NOMO-1 (cell line): ENCODE results near the gene PTPRN2.
"Not testable (repeated sequence)": the region's sequence is repeated elsewhere in the genome, so short reads cannot be mapped to it uniquely, and the experiment has no call there.

Experiments
- DNase-seq, 2 experiments: peaks; one replicate each; lab custom pipeline; 2025; ENCODE audit not compliant: unreplicated experiment in 2 of 2; lab: John Stamatoyannopoulos, UW

Gene PTPRN2

DNA sequence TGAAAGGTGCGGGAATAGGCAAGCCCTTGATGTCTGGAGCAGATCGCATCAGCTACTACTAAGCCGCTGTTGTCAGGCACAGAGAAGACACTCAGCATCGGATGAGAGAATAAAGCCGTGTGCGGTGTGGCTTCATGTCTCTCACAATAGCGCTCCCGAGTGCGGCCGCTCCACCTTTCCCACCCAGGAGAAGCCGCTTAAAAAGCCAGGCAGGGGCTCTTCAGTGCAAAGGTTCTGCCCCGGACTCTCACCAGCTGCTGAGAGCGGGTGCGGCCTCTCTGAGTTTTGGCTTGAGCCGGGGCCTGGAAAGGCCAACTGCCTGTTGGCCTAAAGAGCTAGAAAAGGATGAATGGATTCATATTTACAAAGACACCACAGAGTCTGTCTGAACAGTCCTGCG is 650.2 kb downstream of the PTPRN2 start:
- DNase-seq = no peak

DNA sequence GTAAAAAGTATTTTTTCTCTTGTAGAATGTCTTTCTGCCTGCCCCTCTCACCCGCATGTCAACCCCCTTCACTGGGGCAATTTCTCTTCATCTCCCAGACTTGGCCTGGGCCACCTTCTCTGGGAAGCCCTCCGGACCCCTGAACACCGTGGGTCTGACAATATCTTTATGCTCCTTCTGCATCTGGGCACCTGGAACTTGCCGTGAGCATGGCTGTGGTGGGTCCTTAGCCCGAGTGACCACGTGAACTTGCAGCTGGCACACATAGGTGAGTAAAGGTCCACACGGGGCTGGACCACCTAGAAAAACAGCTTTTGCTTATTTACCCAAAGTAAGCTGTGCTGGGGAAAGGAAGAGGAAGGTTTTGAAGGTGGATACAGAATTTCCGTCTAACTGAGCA is 650.6 kb downstream of the PTPRN2 start:
- no peak for DNase-seq

DNA sequence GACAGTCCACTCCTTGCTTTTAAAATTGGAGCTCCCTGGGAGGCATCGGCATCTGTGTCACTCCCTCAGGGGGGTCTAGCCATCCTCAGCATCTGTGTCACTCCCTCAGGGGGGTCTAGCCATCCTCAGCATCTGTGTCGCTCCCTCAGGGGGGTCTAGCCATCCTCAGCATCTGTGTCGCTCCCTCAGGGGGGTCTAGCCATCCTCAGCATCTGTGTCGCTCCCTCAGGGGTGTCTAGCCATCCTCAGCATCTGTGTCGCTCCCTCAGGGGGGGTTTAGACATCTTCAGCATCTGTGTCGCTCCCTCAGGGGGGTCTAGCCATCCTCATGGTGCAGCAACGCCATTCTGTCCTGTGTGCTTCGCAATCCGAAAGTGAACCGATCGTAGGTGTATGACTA is 651.9 kb downstream of the PTPRN2 start:
- DNase-seq = not testable (repeated sequence)

DNA sequence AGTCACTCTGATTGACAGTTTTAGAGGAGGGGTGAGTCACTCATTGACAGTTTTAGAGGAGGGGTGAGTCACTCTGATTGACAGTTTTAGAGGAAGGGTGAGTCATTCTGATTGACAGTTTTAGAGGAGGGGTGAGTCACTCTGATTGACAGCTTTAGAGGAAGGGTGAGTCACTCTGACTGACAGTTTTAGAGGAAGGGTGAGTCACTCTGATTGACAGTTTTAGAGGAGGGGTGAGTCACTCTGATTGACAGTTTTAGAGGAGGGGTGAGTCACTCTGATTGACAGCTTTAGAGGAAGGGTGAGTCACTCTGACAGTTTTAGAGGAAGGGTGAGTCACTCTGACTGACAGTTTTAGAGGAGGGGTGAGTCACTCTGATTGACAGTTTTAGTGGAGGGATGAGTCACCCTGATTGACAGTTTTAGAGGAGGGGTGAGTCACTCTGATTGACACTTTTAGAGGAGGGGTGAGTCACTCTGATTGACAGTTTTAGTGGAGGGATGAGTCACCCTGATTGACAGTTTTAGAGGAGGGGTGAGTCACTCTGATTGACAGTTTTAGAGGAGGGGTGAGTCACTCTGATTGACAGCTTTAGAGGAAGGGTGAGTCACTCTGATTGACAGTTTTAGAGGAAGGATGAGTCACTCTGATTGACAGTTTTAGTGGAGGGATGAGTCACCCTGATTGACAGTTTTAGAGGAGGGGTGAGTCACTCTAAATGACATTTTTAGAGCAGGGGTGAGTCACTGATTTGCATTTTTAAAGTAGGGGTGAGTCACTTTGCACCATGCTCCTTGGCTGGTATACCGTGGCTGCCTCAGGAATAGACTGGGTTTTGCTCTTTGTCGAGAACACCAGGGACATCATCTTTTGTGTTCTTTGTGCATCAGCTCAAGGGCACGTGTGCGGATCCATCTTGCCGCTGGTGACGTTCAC is 654.1 kb downstream of the PTPRN2 start:
- DNase-seq = not testable (repeated sequence)

DNA sequence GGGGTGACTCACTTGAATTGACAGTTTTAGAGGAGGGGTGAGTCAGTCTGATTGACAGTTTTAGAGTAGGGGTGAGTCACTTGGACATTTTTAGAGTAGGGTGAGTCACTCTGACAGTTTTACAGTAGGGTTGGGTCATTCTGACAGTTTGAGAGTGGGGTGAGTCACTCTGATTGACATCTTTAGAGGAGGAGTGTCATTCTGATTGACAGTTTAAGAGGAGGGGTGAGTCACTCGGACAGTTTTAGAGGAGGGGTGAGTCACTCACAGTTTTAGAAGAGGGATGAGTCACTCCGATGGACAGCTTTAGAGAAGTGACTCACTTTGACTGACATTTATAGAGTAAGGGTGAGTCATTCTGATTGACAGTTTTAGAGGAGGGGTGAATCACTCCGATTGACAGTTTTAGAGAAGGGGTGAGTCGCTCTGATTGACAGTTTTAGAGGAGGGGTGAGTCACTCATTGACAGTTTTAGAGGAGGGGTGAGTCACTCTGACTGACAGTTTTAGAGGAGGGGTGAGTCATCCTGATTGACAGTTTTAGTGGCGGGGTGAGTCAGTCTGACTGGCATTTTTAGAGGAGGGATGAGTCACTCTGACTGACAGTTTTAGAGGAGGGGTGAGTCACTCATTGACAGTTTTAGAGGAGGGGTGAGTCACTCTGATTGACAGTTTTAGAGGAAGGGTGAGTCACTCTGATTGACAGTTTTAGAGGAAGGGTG is 655.0 kb downstream of the PTPRN2 start:
- DNase-seq = no peak

DNA sequence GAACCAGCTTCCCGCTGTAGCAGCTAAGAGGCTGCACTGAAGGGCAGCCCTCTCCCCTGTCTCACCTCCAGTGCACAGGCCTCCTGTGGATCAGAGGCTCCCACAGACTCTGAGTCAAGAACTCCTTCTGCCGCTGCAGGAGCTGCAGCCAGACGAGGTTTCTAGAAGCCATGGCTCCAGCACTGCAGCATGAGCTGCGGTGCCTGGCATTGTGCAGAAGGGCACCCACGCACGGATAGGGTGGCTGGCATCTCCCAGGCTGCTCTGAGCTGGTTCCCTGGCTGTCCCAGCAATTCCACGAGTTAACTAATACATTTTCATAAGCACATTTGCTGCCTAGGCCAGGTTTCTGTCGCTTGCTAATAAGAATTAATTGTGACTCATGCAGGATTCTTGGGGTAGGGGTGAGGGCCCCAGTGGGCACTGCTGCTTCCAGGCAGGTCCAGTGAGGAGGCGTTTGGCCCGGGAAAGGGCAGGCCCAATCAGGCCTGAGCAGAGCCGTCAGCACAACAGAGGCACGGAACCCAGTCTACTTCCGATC is 656.6 kb downstream of the PTPRN2 start:
- no peak for DNase-seq

DNA sequence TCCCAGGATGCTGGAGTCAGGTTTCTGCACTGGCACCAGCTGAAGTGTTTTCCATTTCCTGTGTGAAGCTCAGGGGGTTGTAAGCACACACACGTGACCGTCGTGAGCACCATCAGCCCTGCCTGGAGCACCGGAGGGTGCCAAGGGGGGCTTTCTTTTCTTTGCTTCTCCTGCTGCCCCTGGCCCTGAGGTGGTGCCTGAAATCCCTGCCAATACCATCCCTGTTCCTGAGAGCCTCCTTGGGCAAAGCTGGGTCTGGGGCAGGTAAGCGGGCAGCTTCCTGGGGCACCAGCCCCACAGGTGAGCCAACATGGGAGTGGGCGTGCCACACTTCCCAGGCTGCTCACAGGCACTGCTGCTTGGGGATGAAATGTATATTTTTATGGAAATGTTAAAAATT is 657.2 kb downstream of the PTPRN2 start:
- no peak for DNase-seq

DNA sequence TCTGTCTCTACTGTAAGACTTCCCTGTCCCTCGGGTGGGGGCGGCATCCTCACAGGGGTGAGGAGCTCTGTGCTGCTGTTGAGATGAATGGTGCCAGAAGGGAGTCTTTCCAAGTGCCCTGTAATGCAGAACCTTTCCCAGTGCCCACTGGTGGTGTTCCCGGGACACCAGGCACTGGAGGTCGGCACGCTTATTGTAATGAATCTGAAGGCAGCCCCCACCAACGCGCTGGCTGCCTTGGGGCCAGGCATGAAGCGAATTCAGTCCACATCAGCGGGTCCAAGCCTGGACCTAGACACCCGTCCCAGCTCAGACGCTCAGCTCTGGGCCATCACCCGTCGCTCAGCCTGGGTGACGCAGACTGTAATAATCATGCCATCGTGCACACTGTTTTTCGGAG is 658.0 kb downstream of the PTPRN2 start:
- no peak for DNase-seq

DNA sequence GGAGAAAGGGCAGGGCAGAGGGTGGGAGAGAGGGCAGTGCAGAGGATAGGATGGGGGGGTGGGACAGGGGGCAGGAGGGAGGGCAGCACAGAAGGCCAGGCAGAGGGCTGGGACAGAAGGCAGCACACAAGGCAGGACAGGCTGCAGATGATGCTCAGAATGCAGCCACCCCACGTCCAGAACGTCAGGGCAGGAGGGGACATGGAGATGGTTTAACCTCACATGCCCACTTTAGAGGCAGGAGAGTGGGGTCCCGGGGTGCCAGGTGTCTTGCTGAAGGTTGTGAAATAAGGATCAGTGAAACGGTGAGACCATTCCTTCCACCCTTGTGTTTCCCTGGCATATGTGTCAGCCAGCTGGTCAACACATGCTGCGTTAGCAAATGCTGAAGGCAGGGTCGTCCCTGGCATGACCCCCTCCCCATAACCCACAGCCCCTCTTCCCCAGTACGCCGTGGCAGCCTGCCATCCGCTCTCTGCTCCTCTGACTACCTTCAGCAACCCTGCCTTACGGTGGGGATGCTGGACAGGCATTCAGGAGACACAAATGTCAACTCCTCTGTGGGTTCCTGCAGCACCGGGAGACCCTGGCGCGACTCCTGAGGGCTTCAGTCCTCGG is 658.7 kb downstream of the PTPRN2 start:
- no peak for DNase-seq

DNA sequence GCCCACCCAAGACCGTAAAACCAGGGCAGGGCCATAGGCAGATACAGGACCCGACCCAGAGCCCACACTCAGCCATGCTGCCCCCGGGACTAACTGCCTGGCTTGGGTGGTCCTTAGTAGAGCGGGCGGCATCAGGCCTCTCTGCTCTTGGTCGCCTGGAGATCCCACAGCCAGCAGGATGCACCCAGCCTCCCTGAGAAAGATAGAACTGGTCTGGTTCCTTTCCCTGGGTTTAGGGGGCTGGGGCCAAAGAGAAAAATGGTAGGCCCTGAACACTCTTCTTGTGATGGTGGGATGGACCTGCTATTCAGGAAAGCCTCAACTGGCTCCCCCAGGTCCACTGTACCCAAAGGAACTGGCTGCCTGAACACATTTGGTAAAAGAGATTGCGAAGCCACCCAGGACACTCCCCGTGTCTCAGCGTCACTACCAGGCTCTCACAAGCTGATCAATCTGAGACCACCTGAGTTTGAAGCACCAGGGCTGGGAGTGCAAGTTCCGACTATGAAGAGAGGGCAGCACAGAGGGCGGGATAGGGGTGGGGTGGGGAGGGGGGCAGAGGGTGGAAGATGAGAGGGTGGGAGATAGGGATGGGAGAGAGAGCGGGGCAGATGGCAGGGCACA is 659.3 kb downstream of the PTPRN2 start:
- DNase-seq = no peak

DNA sequence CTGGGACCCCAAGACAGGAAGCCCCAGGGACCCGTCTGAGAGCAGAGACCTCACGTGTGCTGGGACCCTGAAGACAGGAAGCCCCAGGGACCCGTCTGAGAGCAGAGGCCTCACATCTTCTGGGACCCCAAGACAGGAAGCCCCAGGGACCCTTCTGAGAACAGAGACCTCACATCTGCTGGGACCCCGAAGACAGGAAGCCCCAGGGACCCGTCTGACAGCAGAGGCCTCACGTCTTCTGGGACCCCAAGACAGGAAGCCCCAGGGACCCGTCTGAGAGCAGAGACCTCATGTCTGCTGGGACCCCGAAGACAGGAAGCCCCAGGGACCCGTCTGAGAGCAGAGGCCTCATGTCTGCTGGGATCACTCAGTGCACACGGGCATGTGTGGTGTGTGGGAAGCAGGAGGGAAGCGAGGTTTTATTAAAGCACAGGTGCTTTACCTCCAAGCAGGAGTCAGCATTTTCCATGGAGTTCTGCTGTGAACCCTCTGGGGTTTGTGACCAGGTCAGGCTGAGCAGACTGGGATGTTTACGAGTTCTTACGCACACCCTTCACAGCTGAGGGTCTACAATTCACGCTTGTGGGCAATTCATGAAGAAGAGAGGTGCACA is 660.2 kb downstream of the PTPRN2 start:
- DNase-seq = no peak

DNA sequence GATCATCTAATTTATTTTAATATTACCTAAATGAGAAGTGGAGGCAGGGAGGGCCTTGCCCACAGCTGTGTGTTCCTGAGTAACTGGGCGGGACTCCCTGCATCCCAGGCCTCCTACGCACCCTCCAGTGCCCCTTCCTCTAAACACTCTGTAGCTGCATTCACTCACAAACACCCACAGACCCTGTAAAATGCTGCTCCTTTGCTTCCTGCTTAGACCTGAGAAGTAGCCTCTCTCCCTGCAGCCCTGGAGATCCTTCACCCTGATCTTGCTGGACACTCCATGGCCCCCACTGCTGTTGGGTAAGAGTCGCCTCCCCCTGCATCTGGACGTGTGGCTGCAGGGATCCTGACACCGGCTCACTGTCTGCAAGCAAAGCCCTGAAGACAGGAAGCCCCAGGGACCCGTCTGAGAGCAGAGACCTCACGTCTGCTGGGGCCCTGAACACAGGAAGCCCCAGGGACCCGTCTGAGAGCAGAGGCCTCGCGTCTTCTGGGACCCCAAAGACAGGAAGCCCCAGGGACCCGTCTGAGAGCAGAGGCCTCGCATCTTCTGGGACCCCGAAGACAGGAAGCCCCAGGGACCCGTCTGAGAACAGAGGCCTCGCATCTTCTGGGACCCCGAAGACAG is 661.0 kb downstream of the PTPRN2 start:
- DNase-seq = no peak

DNA sequence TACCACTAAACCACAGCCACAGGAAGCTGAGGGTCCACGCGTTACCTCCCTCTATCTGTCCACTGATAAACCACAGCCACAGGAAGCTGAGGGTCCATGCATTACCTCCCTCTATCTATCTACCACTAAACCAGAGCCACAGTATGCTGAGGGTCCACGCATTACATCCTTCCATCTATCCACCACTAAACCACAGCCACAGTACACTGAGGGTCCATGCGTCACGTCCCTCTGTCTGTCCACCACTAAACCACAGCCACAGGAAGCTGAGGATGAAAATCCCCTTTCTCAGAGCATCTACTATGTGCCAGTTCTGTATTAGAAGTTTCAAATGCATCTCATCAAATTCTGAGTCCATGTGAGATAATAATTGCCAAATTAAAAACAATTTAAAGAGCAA is 661.5 kb downstream of the PTPRN2 start:
- DNase-seq = no peak

DNA sequence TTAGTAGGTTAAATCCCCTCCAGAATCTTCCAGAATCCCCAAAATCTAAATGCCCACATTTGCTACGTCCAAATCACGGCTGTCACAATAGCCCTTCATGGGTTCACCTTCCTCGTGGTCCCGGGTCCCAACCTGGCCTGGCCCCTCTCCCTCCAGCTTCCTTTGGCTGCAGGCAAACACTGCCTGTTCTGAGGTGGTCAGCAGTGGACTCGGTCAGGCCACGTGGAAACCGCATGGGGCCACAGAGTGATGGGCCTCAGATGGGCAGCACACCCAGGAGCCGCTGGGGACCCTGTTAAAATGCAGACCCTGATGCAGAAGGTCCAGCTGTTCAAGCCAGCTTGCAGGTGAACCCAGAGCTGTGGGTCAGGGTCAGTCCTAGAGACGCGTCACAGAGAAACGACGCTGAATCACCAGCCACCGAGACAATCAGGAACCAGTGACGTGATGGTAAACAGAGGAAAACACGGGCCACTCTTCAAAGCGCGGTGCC is 662.2 kb downstream of the PTPRN2 start:
- DNase-seq = no peak

DNA sequence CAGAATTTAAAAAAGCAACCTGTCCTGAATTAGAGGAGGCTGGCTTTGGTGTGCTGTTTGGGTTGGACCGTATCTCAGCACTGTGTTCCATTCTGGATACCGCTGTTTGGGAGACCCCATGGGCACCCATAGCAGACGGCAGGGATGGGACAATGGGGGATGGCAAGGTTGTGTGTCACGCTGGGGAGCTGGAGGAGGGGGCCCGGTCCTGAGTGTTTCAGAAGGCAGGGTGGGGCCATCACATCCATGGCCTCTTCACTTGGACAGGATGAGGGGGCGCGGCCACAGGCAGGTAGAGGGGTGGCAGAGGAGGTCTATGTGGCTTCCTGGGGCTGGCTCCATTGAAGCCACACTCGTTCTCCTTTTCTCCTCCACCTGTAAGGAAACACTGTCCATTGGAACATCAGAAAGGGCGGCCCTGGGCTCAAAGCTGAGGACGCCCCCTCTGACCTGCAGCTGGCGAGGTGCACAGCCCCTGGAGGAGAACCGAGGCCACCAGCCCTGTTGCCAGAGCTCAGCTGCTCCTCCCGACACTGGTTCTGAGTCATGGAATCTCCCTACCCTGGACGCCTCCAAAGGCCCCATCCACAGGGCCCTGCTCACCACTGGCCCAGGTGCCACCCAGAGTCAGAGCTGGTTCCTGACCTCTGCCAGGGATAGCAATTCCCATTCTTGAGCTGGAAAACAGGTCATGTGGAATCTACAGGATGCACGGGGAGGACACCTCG is 663.6 kb downstream of the PTPRN2 start:
- no peak for DNase-seq

DNA sequence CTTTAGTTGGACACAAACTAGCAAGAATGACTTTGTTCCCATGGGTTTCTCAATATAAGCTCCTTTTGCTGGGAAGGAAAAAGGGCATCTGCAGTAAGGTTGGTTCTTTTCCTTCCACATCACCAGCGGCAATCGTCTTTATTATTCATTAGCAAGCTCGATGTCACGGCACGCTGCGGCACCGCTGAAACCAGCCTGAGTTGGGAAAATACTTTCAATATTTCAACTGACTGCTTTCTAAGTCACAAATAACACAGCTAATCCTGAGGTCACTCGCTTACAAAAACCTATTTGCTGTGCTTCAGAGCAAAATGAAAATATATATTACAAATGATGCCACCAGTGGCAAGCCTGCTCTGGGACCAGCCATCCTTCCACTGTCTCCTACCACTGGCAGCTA is 665.0 kb downstream of the PTPRN2 start:
- DNase-seq = no peak

DNA sequence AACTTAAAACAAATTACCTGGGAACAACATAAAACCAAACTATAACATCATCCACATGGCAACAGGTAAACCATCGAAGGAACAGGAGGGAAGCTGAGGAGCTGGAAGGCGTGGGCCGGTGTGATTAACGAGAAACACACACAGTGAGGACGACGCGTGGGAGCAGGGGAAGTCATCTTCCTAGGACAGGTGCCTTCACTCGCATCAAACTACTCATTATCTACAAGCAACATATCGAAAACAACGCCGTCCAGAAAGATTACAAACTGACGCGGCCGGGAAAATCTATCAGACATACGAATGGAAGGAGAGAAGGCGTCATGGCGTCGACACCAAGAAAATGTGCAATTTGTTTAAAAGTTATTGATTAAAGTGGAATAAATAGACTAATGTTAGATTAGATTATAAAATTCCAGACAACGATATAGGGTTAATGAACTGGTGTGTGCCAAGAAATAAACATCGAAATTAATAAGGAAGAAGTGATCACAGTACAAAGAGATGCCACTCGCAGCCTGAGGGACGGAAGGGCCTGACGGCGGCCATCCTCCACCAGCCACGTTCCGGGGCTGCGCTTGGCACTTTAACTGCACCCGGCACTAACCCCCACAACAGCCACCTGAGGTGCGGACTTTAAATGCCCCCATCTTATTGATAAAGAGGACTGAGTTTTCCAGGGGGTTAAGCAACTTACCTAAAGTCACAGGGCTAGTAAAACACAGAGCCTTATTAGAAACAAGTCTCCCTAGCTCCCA is 669.1 kb downstream of the PTPRN2 start:
- DNase-seq = no peak

DNA sequence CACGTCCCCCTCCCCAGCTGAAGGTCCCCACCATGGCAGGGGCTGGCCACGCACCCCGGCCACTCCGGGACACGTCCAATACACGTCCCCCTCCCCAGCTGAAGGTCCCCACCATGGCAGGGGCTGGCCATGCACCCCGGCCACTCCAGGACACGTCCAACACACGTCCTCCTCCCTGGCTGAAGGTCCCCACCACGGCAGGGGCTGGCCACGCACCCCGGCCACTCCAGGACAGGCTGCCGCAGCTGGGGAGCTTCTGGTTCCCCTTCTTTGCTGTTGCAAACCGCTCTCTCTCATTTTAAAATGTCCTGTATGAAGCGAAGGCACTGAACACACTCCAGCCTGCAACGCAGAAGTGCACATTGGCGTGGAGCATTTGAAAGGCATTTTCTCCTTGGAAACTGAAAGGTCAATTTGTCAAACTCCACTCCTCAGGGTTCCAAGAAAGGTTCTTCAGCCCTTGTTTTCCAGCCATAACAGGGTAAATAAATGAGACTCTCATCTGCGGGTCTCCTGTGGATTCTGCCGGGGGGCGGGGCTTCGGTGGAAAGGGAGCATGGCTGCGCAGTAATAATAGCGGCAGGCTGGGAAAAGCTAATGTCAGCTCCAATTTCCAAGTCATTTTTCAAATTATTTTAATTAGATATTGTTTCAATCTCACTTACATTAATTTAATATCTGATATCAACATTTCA is 670.5 kb downstream of the PTPRN2 start:
- DNase-seq = no peak
